OCI-LY7 (cell line): ENCODE data around the gene GABRG3.

Source experiments
- EZH2phosphoT487 ChIP-seq: fragments of 200-600 bp; sonication (generic); IDR thresholded peaks from 2 replicates; pipeline ENCODE4 v1.6.1; 2018; ENCODE audit warnings: low read depth, borderline replicate concordance, mild to moderate bottlenecking, mixed run types, antibody characterized with exemption, low read length, moderate library complexity, mixed read lengths
- TF ChIP-seq, protein P1 (sequence below): fragments of 200-600 bp; sonication (generic); conservative IDR thresholded peaks from 2 replicates; pipeline ENCODE4 v1.5.1; 2014; ENCODE audit warnings: mild to moderate bottlenecking, antibody characterized with exemption, low read length, moderate library complexity, mixed read lengths

DNA sequence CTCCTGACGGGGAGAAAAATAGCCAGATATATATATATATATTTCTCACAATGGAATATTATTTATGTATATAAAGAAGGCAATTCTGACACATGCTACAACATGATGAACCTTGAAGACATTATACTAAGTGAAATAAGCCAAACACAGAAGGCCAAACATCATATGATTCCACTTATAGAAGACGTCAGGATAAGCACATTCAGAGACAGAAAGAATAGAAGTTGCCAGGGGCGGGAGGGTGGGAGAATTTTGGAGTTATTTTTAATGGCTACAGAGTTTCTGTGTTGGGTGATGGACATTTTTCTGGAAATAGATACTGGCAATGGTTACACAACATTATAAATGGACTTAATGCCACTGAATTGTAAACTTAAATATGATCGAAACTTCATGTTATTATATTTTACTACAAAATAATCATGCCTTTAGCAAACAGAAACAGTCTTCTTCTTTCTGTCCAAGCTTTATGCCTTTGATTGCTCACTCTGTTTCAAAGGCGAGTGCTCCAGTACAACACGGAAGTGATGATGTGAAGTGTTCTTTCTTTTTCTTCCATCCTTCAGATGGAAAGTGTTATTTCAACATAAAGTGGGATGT, 614.2 kb downstream of the GABRG3 start:
- TF ChIP-seq, protein P1, sequence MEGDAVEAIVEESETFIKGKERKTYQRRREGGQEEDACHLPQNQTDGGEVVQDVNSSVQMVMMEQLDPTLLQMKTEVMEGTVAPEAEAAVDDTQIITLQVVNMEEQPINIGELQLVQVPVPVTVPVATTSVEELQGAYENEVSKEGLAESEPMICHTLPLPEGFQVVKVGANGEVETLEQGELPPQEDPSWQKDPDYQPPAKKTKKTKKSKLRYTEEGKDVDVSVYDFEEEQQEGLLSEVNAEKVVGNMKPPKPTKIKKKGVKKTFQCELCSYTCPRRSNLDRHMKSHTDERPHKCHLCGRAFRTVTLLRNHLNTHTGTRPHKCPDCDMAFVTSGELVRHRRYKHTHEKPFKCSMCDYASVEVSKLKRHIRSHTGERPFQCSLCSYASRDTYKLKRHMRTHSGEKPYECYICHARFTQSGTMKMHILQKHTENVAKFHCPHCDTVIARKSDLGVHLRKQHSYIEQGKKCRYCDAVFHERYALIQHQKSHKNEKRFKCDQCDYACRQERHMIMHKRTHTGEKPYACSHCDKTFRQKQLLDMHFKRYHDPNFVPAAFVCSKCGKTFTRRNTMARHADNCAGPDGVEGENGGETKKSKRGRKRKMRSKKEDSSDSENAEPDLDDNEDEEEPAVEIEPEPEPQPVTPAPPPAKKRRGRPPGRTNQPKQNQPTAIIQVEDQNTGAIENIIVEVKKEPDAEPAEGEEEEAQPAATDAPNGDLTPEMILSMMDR, result no peak
- TF ChIP-seq EZH2phosphoT487, result no peak
